HepG2 (cell line): ENCODE measurements around the gene CAGE1. TPM values are rescaled to one million over a fixed set of nuclear protein-coding genes. Genes with fewer than 3 reads are reported as not detected.
A peak's percentile ranks its signal among the peaks of the same experiment; 100 is the strongest.

Experiments
- ATF1 ChIP-seq: IDR thresholded peaks from 2 replicates; pipeline ENCODE4 v1.6.1; 2016; ENCODE audit warnings: mild to moderate bottlenecking, control low read depth
- FLYWCH1 ChIP-seq: sonication (generic); formaldehyde crosslinking; IDR thresholded peaks from 2 replicates; pipeline ENCODE4 v1.8.1; 2023; ENCODE audit warnings: mild to moderate bottlenecking, missing genetic modification reagents
- GLMP ChIP-seq: sonication (generic); formaldehyde crosslinking; IDR thresholded peaks from 2 replicates; pipeline ENCODE4 v1.9.0; 2021; ENCODE audit warnings: missing genetic modification reagents, mild to moderate bottlenecking, borderline replicate concordance
- HMGA1 ChIP-seq: sonication (generic); formaldehyde crosslinking; conservative IDR thresholded peaks from 2 replicates; pipeline ENCODE4 v1.4.0; 2020; ENCODE audit warnings: missing genetic modification reagents
- HNRNPUL1 ChIP-seq: fragments of 200-400 bp; formaldehyde crosslinking; IDR thresholded peaks from 2 replicates; pipeline ENCODE4 v1.6.1; 2017; ENCODE audit warnings: low read depth, mild to moderate bottlenecking, low read length, moderate library complexity
- IRF2 ChIP-seq: IDR thresholded peaks from 2 replicates; pipeline ENCODE4 v1.6.1; 2018; ENCODE audit warnings: missing genetic modification reagents, missing compliant biosample characterization
- KDM2A ChIP-seq: sonication (generic); formaldehyde crosslinking; IDR thresholded peaks from 2 replicates; pipeline ENCODE4 v1.4.0; 2020; ENCODE audit warnings: low read depth, missing genetic modification reagents, borderline replicate concordance
- KDM6A ChIP-seq: IDR thresholded peaks from 2 replicates; pipeline ENCODE4 v1.6.1; 2016; ENCODE audit warnings: low read depth
- MLLT10 ChIP-seq: sonication (generic); formaldehyde crosslinking; IDR thresholded peaks from 2 replicates; pipeline ENCODE4 v1.4.0; 2020; ENCODE audit warnings: missing genetic modification reagents
- NFE2 ChIP-seq: sonication (generic); formaldehyde crosslinking; IDR thresholded peaks from 2 replicates; pipeline ENCODE4 v1.4.0; 2020; ENCODE audit warnings: missing genetic modification reagents
- RBFOX2 ChIP-seq: fragments of 200-400 bp; formaldehyde crosslinking; IDR thresholded peaks from 2 replicates; pipeline ENCODE4 v1.6.1; 2017; ENCODE audit warnings: low read depth, mild to moderate bottlenecking, low read length
- RCOR2 ChIP-seq: IDR thresholded peaks from 2 replicates; pipeline ENCODE4 v1.6.1; 2016; ENCODE audit warnings: missing biosample characterization, missing genetic modification reagents
- SOX13 ChIP-seq, 3 experiments: fragments of 450-650 bp in 1 of 3; sonication (generic) in 1 of 3; formaldehyde crosslinking in 1 of 3; IDR thresholded peaks in 2 of 3; conservative IDR thresholded peaks in 1 of 3; 2 replicates each; pipeline versions ENCODE4 v1.5.0 to v1.6.1; 2016 to 2020; ENCODE audit warnings: antibody characterized with exemption in 1 of 3, mild to moderate bottlenecking in 1 of 3, missing compliant biosample characterization in 1 of 3, missing genetic modification reagents in 1 of 3, moderate library complexity in 1 of 3
- TFDP1 ChIP-seq: IDR thresholded peaks from 2 replicates; pipeline ENCODE4 v1.6.1; 2016; ENCODE audit warnings: missing compliant biosample characterization, missing genetic modification reagents, borderline replicate concordance
- THAP9 ChIP-seq: sonication (generic); formaldehyde crosslinking; IDR thresholded peaks from 2 replicates; pipeline ENCODE4; 2020; ENCODE audit warnings: missing genetic modification reagents, mild to moderate bottlenecking, borderline replicate concordance
- TRIM24 ChIP-seq: sonication (generic); formaldehyde crosslinking; IDR thresholded peaks from 2 replicates; pipeline ENCODE4 v1.8.0; 2022; ENCODE audit warnings: mild to moderate bottlenecking, missing genetic modification reagents
- ZBTB46 ChIP-seq: sonication (generic); formaldehyde crosslinking; IDR thresholded peaks from 2 replicates; pipeline ENCODE4 v1.4.0; 2020; ENCODE audit warnings: mild to moderate bottlenecking, missing genetic modification reagents, borderline replicate concordance
- ZBTB8A ChIP-seq: sonication (generic); formaldehyde crosslinking; IDR thresholded peaks from 2 replicates; pipeline ENCODE4 v1.4.0; 2020; ENCODE audit warnings: mild to moderate bottlenecking, low read depth, missing genetic modification reagents, borderline replicate concordance
- ZNF225 ChIP-seq: sonication (generic); formaldehyde crosslinking; IDR thresholded peaks from 2 replicates; pipeline ENCODE4 v1.4.0; 2020; ENCODE audit warnings: mild to moderate bottlenecking, missing genetic modification reagents
- ZNF530 ChIP-seq: sonication (generic); formaldehyde crosslinking; IDR thresholded peaks from 2 replicates; pipeline ENCODE4 v1.5.0; 2020; ENCODE audit warnings: low read depth, mild to moderate bottlenecking, missing genetic modification reagents
- ZNF703 ChIP-seq: sonication (generic); formaldehyde crosslinking; IDR thresholded peaks from 2 replicates; pipeline ENCODE4 v1.5.1; 2020; ENCODE audit warnings: missing genetic modification reagents, mild to moderate bottlenecking, moderate library complexity, borderline replicate concordance
- ZSCAN30 ChIP-seq: sonication (generic); formaldehyde crosslinking; IDR thresholded peaks from 2 replicates; pipeline ENCODE4 v1.5.0; 2020; ENCODE audit warnings: mild to moderate bottlenecking, missing genetic modification reagents
- polyA plus RNA-seq, 8 experiments: library from polyadenylated mRNA; depleted of rRNA in 3 of 8; stranded (reverse) in 7 of 8; unstranded in 1 of 8; fragments of >200 nt; fragmentation: Illumina TruSeq in 4 of 8; extraction: Trizol in 4 of 8; gene quantifications; 2 replicates each; pipeline versions ENCODE4 v1.2.1 to v1.2.3, GENCODE V29; 2011 to 2016; ENCODE audit warnings: low read depth in 4 of 8, missing spikeins in 1 of 8, mixed read lengths in 1 of 8; ENCODE audit not compliant: insufficient read depth in 1 of 8
- total RNA-seq, 5 experiments: library from RNA; depleted of rRNA; stranded (reverse); fragments of >200 nt; fragmentation: Illumina TruSeq; extraction: Trizol; gene quantifications; 2 replicates each; pipeline ENCODE4 v1.2.3, GENCODE V29; 2016; ENCODE audit warnings: low read depth in 1 of 5

Gene CAGE1
- total and polyA plus RNA-seq, 2 of the 13 experiments (the other 11 are each of a cell fraction or from before 2014, with no cell fraction given) = 0.03 to 0.15 TPM

GRCh38 chr6:7389451-7390225 is at the start of gene CAGE1, which contains the start of gene RIOK1 (continued):
- TF ChIP-seq GLMP (CRISPR knock-in tag) (no peak), THAP9 (CRISPR knock-in tag) (peak; percentile 96; the same call in 1 of the 2 replicates), ZBTB8A (CRISPR knock-in tag) (peak; percentile 64; the same call in 1 of the 2 replicates), TFDP1 (CRISPR knock-in tag) (peak; percentile 80), KDM2A (peak; percentile 94), ATF1 (CRISPR knock-in tag) (peak; percentile 16; the same call in 1 of the 2 replicates), HMGA1 (CRISPR knock-in tag) (no peak), TRIM24 (no peak), KDM6A (CRISPR knock-in tag) (peak; percentile 9; the same call in 1 of the 2 replicates), ZNF225 (CRISPR knock-in tag) (peak; percentile 95; the same call in 1 of the 2 replicates), FLYWCH1 (peak; percentile 90; the same call in 1 of the 2 replicates), RBFOX2 (peak; percentile 96), HNRNPUL1 (no peak), ZBTB46 (CRISPR knock-in tag) (0 out of 2 replicates have a peak, but pooled peaks have one; percentile 77), SOX13 (IDR thresholded peaks at IDR 0.05) (0 out of 2 replicates have a peak, but pooled peaks have one; percentile 19), SOX13 (CRISPR knock-in tag; conservative IDR thresholded peaks at IDR 0.05 in 1 of 2, IDR thresholded peaks at IDR 0.05 in 1 of 2) (no peak; a peak in 2 of 4 replicates), NFE2 (CRISPR knock-in tag) (0 out of 2 replicates have a peak, but pooled peaks have one; percentile 23), ZSCAN30 (no peak), ZNF530 (peak; percentile 85; the same call in 1 of the 2 replicates), IRF2 (CRISPR knock-in tag) (peak; percentile 76; the same call in 1 of the 2 replicates), MLLT10 (CRISPR knock-in tag) (no peak), RCOR2 (no peak), ZNF703 (CRISPR knock-in tag) (peak; percentile 78; the same call in 1 of the 2 replicates)
